ENCODE results near the gene LTB4R. TPM values are rescaled to one million over a fixed set of nuclear protein-coding genes. Genes with fewer than 3 reads are reported as not detected.

LTB4R gene
- total and polyA plus RNA-seq, 10 donors: 13.9 to 50.4 (median 32.1) TPM

GRCh38 chr14:24329073-24329663, 17.9 kb downstream of the LTB4R start:
- Histone ChIP-seq H3K27me3 (replicated peaks in 1 of 7) (peaks cover 0 to 20% (median 3%) of the 10 kb centered on the region in 7 donors), H3K4me1 (peaks cover 38 to 94% (median 77%) of the 10 kb centered on the region in 6 donors), H3K9me3 (no peaks in the 10 kb centered on the region), H3K27ac (peak overlapping the region in 7 of 8 donors; percentile 26 to 85 (median 52)), H3K4me3 (peak overlapping the region in 1 of 8 donors; percentile 28), H3K36me3 (peaks cover 0 to 12% (median 0%) of the 10 kb centered on the region in 6 donors)
- intact Hi-C loops (cut with DNase I; ENCODE audit: low total_unique reads): no loop called here
- WGBS, 5 donors: 77 to 92% (median 84%) methylated on average over 12 of the region's 12 CpGs
- TF ChIP-seq POLR2A (IDR thresholded peaks at IDR 0.05) (no peak), CTCF (IDR thresholded peaks at IDR 0.05 in 8 of 11, conservative IDR thresholded peaks at IDR 0.05 in 3 of 11) (no peak), POLR2AphosphoS5 (IDR thresholded peaks at IDR 0.05) (no peak)
- no peak for DNase-seq

GRCh38 chr14:24329736-24330135, 18.4 kb downstream of the LTB4R start:
- 12 to 48% (median 32%) methylated on average over 2 to 9 of the region's 9 CpGs for WGBS, 5 donors
- DNase-seq: peak; percentile 94
- H3K4me1 ChIP-seq: peaks cover 44 to 99% (median 83%) of the 10 kb centered on the region in 6 donors
- peak overlapping the region in 7 of 8 donors; percentile 26 to 85 (median 52) for H3K27ac ChIP-seq
- peaks cover 0 to 26% (median 6%) of the 10 kb centered on the region in 7 donors for H3K27me3 ChIP-seq (replicated peaks in 1 of 7)
- peak; percentile 73 to 84 (median 81) for TF ChIP-seq POLR2AphosphoS5 (IDR thresholded peaks at IDR 0.05)
- TF ChIP-seq POLR2A (IDR thresholded peaks at IDR 0.05): no peak
- TF ChIP-seq CTCF (IDR thresholded peaks at IDR 0.05 in 8 of 11, conservative IDR thresholded peaks at IDR 0.05 in 3 of 11): peak in 1 of 11 experiments; percentile 6
- H3K9me3 ChIP-seq: no peaks in the 10 kb centered on the region
- H3K4me3 ChIP-seq: peak overlapping the region in 1 of 8 donors; percentile 28
- peaks cover 0 to 8% (median 0%) of the 10 kb centered on the region in 6 donors for H3K36me3 ChIP-seq
- intact Hi-C loops (cut with DNase I; ENCODE audit: low total_unique reads): no loop called here

GRCh38 chr14:24330973-24331674, 19.8 kb downstream of the LTB4R start:
- Histone ChIP-seq H3K4me3 (no peak overlapping the region), H3K9me3 (no peaks in the 10 kb centered on the region), H3K27ac (peak overlapping the region in 5 of 8 donors; percentile 41 to 85 (median 72)), H3K36me3 (peaks cover 0 to 9% (median 0%) of the 10 kb centered on the region in 6 donors), H3K4me1 (peaks cover 55 to 100% (median 92%) of the 10 kb centered on the region in 6 donors), H3K27me3 (replicated peaks in 1 of 7) (peaks cover 0 to 34% (median 10%) of the 10 kb centered on the region in 7 donors)
- 84 to 93% (median 88%) methylated on average over 7 to 10 of the region's 10 CpGs for whole genome bisulfite sequencing, 5 donors
- no peak for DNase-seq
- intact Hi-C loops (cut with DNase I; ENCODE audit: low total_unique reads): no loop called here
- no peak for TF ChIP-seq CTCF (IDR thresholded peaks at IDR 0.05 in 8 of 11, conservative IDR thresholded peaks at IDR 0.05 in 3 of 11)
- TF ChIP-seq POLR2AphosphoS5 (IDR thresholded peaks at IDR 0.05): peak in 1 of 3 donors; percentile 9

Data from spleen (tissue), 11 donors.